Heart right ventricle (tissue), 16 donors: ENCODE measurements around the gene SYNDIG1. TPM values are rescaled to one million over a fixed set of nuclear protein-coding genes. Genes with fewer than 3 reads are reported as not detected.

ENCODE experiments used
- ATAC-seq, 8 donors: fragments of 200-7000 bp; cut with Tn5 transposase; one replicate each; pipeline ENCODE4 v1.9.1; 2020; ENCODE audit warnings: mild to moderate bottlenecking in 8 of 8, moderate library complexity in 8 of 8, moderate number of reproducible peaks in 1 of 8
- DNase-seq, 2 donors: peaks; one replicate each; pipeline ENCODE4 v3.0.0-alpha.2; 2020
- H3K27ac ChIP-seq, 10 donors: fragments of 200-600 bp; sonication (generic) in 2 of 10; one replicate each; pipeline versions ENCODE4 v1.5.0 to v1.8.0; 2020 to 2022; ENCODE audit warnings: mild to moderate bottlenecking in 3 of 10
- H3K27me3 ChIP-seq, 7 donors: fragments of 200-600 bp; one replicate each; pipeline ENCODE4 v1.8.0; 2021 to 2022; ENCODE audit warnings: mild to moderate bottlenecking in 2 of 7
- H3K36me3 ChIP-seq, 9 donors: fragments of 200-600 bp; sonication (generic) in 1 of 9; one replicate each; pipeline versions ENCODE4 v1.5.0 to v1.8.0; 2020 to 2022; ENCODE audit warnings: mild to moderate bottlenecking in 2 of 9
- H3K4me1 ChIP-seq, 9 donors: fragments of 200-600 bp; sonication (generic) in 1 of 9; one replicate each; pipeline versions ENCODE4 v1.5.0 to v1.8.0; 2020 to 2022; ENCODE audit warnings: mild to moderate bottlenecking in 4 of 9
- H3K4me3 ChIP-seq, 10 donors: fragments of 200-600 bp; sonication (generic) in 2 of 10; one replicate each; pipeline versions ENCODE4 v1.5.0 to v1.8.0; 2020 to 2022; ENCODE audit warnings: mild to moderate bottlenecking in 7 of 10, moderate library complexity in 2 of 10
- H3K9me3 ChIP-seq, 11 donors: fragments of 200-600 bp in 10 of 11; sonication (generic) in 2 of 11; one replicate each; pipeline versions ENCODE4 v1.5.0 to v1.8.0; 2013 to 2022; ENCODE audit warnings: mild to moderate bottlenecking in 2 of 11, control low read depth in 1 of 11, moderate library complexity in 1 of 11
- CTCF ChIP-seq, 9 donors: fragments of 200-600 bp; sonication (generic) in 2 of 9; IDR thresholded peaks; one replicate each; pipeline versions ENCODE4 v1.5.0 to v1.8.0; 2021 to 2022; ENCODE audit warnings: antibody characterized with exemption in 9 of 9, mild to moderate bottlenecking in 5 of 9, moderate library complexity in 1 of 9
- WGBS, 2 donors: extraction: QIAGEN DNeasy Blood & Tissue Kit; methylation state at CpG; one replicate each; pipeline ENCODE4 v1.1.7; 2013; ENCODE audit warnings: inconsistent platforms in 1 of 2; 5-methylcytosine and 5-hydroxymethylcytosine counted together
- intact Hi-C, 10 donors: fragments of 100-400 bp; cut with DNase I; formaldehyde crosslinking; loops; one replicate each; pipeline versions ENCODE4 v1.11.1 to v1.14.2; 2022
- polyA plus RNA-seq, 2 donors: library from polyadenylated mRNA; stranded (reverse); fragments of 200-250 nt; gene quantifications; one replicate each; pipeline ENCODE4 v1.2.3, GENCODE V29; 2013
- total RNA-seq, 10 donors: library from RNA; stranded (reverse); fragmentation: NEBNext Ultra II Directional in 3 of 10; extraction: Animal tissue kit (Norgen Biotek cat#: 25700) in 3 of 10; gene quantifications; one replicate each; pipeline versions ENCODE4 v1.2.1 to v1.2.4, GENCODE V29; 2021 to 2023
- donor health status: Arrhythmogenic right ventricular cardiomyopathy.
- donor health status: ischemic (EF 13 %, LVEDD 7.1; RV severe dilation, severe dysfunction).
- donor health status: healthy with polysubstance abuse.
- donor health status: DM: no; HTN: yes; CAD: no.
- donor health status: DM: no; HTN: no; CAD: no.
- donor health status: ischemic (EF 25% LVEDD 6.9; RV normal size, moderate dysfunction).
- donor health status: ischemic (EF 25% LVEDD 5.7; RV mildly dilated, moderate dysfunction).
- donor health status: healthy.
- donor health status: DM: yes; HTN: yes; CAD: no.
- donor health status: Ischemic cardiomyopathy.
- donor health status: ischemic (EF 35%, LVEDD 5.7; RV mildly dilated, moderate dysfunction).
- donor health status: nonischemic (EF 11% LVEDD 7.7; RV severe dilation, severe dysfunction).
- donor health status: DM: yes; HTN: yes; CAD: no.
- donor health status: PGD.
- donor health status: ischemic (EF 29% LVEDD 5.4; RV normal size, mild dysfunction).
- donor health status: nonischemic (EF 23%, LVEDD 6.1; RV moderate dilation, normal function).

SYNDIG1 gene
- total and polyA plus RNA-seq, 12 donors = 8.6 to 34.7 (median 19.9) TPM

GRCh38 chr20:24667689-24668383 lies 198.4 kb downstream of the SYNDIG1 start:
- Histone ChIP-seq H3K4me3 (no peak overlapping the region), H3K4me1 (peaks cover 0 to 3% (median 0%) of the 10 kb centered on the region in 9 donors), H3K27ac (no peak overlapping the region), H3K27me3 (no peaks in the 10 kb centered on the region), H3K36me3 (peaks cover 0 to 5% (median 0%) of the 10 kb centered on the region in 9 donors), H3K9me3 (no peaks in the 10 kb centered on the region)
- DNase-seq (no peak), ATAC-seq (peak in 1 of 8 donors; percentile 13)
- 86 to 89% methylated on average over 7 of the region's 7 CpGs for WGBS, 2 donors
- intact Hi-C loops = loop anchor here in 1 of 10 donors (10.0 kb wide), 1 partner anchor 83 kb away; no protein-coding TSS in a partner anchor
- TF ChIP-seq CTCF (IDR thresholded peaks at IDR 0.05) = no peak

GRCh38 chr20:24668384-24668702 lies 198.9 kb downstream of the SYNDIG1 start:
- Histone ChIP-seq H3K4me3 (no peak overlapping the region), H3K9me3 (no peaks in the 10 kb centered on the region), H3K36me3 (peaks cover 0 to 5% (median 0%) of the 10 kb centered on the region in 9 donors), H3K27ac (no peak overlapping the region), H3K27me3 (no peaks in the 10 kb centered on the region), H3K4me1 (no peaks in the 10 kb centered on the region)
- ATAC-seq = no peak
- 92 to 93% methylated on average over 7 to 9 of the region's 9 CpGs for WGBS, 2 donors
- DNase-seq = no peak
- TF ChIP-seq CTCF (IDR thresholded peaks at IDR 0.05) = no peak
- intact Hi-C loops = loop anchor here in 1 of 10 donors (10.0 kb wide), 1 partner anchor 84 kb away; no protein-coding TSS in a partner anchor

GRCh38 chr20:24668791-24669190 lies 199.4 kb downstream of the SYNDIG1 start:
- 91 to 94% methylated on average over 5 of the region's 5 CpGs for WGBS, 2 donors
- ATAC-seq = no peak
- Histone ChIP-seq H3K9me3 (no peaks in the 10 kb centered on the region), H3K36me3 (peaks cover 0 to 5% (median 0%) of the 10 kb centered on the region in 9 donors), H3K27ac (no peak overlapping the region), H3K4me3 (no peak overlapping the region), H3K27me3 (no peaks in the 10 kb centered on the region), H3K4me1 (no peaks in the 10 kb centered on the region)
- DNase-seq = no peak
- intact Hi-C loops = loop anchor here in 1 of 10 donors (10.0 kb wide), 1 partner anchor 84 kb away; no protein-coding TSS in a partner anchor
- TF ChIP-seq CTCF (IDR thresholded peaks at IDR 0.05) = no peak

GRCh38 chr20:24669701-24670100 lies 200.3 kb downstream of the SYNDIG1 start:
- DNase-seq = no peak

More at GRCh38 chr20:24669701-24670100, 200.3 kb downstream of the SYNDIG1 start:
- Histone ChIP-seq H3K36me3 (peaks cover 0 to 5% (median 0%) of the 10 kb centered on the region in 9 donors), H3K9me3 (no peaks in the 10 kb centered on the region), H3K27me3 (no peaks in the 10 kb centered on the region), H3K4me3 (no peak overlapping the region), H3K27ac (no peak overlapping the region), H3K4me1 (no peaks in the 10 kb centered on the region)
- ATAC-seq = no peak
- TF ChIP-seq CTCF (IDR thresholded peaks at IDR 0.05) = no peak
- intact Hi-C loops = loop anchor here in 2 of 10 donors (10.0 kb wide), 2 partner anchors 55 to 85 kb away; no protein-coding TSS in a partner anchor
- 83% methylated on average over 7 of the region's 7 CpGs for WGBS, 2 donors
